Stimulated activated CD8-positive, alpha-beta memory T cell treated with anti-CD3 and anti-CD28 coated beads, Interleukin-4, amount 100 ng/mL, for 48 hours (primary cell): ENCODE results near the gene OR1F1.
"Not testable (repeated sequence)": the region's sequence is repeated elsewhere in the genome, so short reads cannot be mapped to it uniquely, and the experiment has no call there.

Experiments used
- DNase-seq: peaks from one replicate; pipeline ENCODE4 v3.0.0-alpha.2; 2020

OR1F1 gene

GRCh38 chr16:3175157-3176093 is 12.6 kb upstream of the OR1F1 start:
- peak; percentile 89 for DNase-seq

GRCh38 chr16:3179651-3180050 is 8.4 kb upstream of the OR1F1 start:
- DNase-seq: no peak

GRCh38 chr16:3180445-3180878 is 7.5 kb upstream of the OR1F1 start:
- DNase-seq: peak; percentile 69

- DNase-seq: not testable (repeated sequence)
Observed at GRCh38 chr16:3182293-3182607, 5.8 kb upstream of the OR1F1 start.

GRCh38 chr16:3182608-3183444 is 5.2 kb upstream of the OR1F1 start:
- DNase-seq: peak; percentile 91

- DNase-seq: no peak
Observed at GRCh38 chr16:3183445-3184139, 4.4 kb upstream of the OR1F1 start.

GRCh38 chr16:3186946-3187690 is 886 bp upstream of the OR1F1 start:
- no peak for DNase-seq

- no peak for DNase-seq
Observed at GRCh38 chr16:3188675-3188924, 596 bp downstream of the OR1F1 start.

- peak; percentile 87 for DNase-seq
Observed at GRCh38 chr16:3188925-3189825, 1.2 kb downstream of the OR1F1 start.

- DNase-seq: no peak
Observed at GRCh38 chr16:3189869-3190268, 1.9 kb downstream of the OR1F1 start.

GRCh38 chr16:3190949-3191353 is 2.9 kb downstream of the OR1F1 start:
- DNase-seq: no peak

GRCh38 chr16:3192476-3193019 is 4.5 kb downstream of the OR1F1 start:
- no peak for DNase-seq

GRCh38 chr16:3193221-3194212 is 5.5 kb downstream of the OR1F1 start:
- DNase-seq: no peak

- DNase-seq: no peak
Observed at GRCh38 chr16:3194792-3195191, 6.8 kb downstream of the OR1F1 start.

- DNase-seq: no peak
Observed at GRCh38 chr16:3195975-3196374, 8.0 kb downstream of the OR1F1 start.

- DNase-seq: not testable (repeated sequence)
Observed at GRCh38 chr16:3197694-3198333, 9.8 kb downstream of the OR1F1 start.

GRCh38 chr16:3198334-3199072 is 10.5 kb downstream of the OR1F1 start:
- no peak for DNase-seq

- no peak for DNase-seq
Observed at GRCh38 chr16:3202903-3203539, 15.0 kb downstream of the OR1F1 start.
